ENCODE data around the gene RAB29. TPM values are rescaled to one million over a fixed set of nuclear protein-coding genes. Genes with fewer than 3 reads are reported as not detected.
"Not testable (repeated sequence)": the region's sequence is repeated elsewhere in the genome, so short reads cannot be mapped to it uniquely, and the experiment has no call there.

The RAB29 gene
- 10 to 100 TPM; 11.7 to 11.8 TPM for total RNA-seq
- polyA plus RNA-seq (2013, experiment 1 of 2), result 61.9 TPM
- 52.0 TPM for polyA plus RNA-seq (2013, experiment 2 of 2)
- total RNA-seq, result 30.9 to 153 (median 86.7) reads per million in 172 experiments

- POLR2A ChIA-PET, result interaction anchor here (0.6 to 7.4 kb wide), 21 partner anchors 7 to 202 kb away, joined by 3 to 140 read pairs (median 5); partner anchors contain the start of genes ELK4, NUCKS1, PM20D1 and SLC41A1
- peak within 1 kb of the TSS; percentile 78 for H3K4me3 ChIP-seq (ENCODE audit: low read length)
These were observed at the start of gene RAB29 for GRCh38 chr1:205775015-205775716. Gene RAB29, minus strand, starts transcription at chr1:205775482. Its CDS starts 526 bp downstream, at chr1:205774956.

GRCh38 chr1:205824180-205824579, 48.9 kb upstream of the RAB29 start:
- DNase-seq, result peak in 1 of 14 experiments; percentile 23
- Histone ChIP-seq H3K27ac (ENCODE audit: low read depth in 1 of 2, low read length in 2 of 2) (no peak overlapping the region), H3K27me3 (ENCODE audit: control insufficient read depth in 1 of 2, insufficient read depth in 2 of 2, low read length in 2 of 2) (no peaks in the 10 kb centered on the region), H3K36me3 (ENCODE audit: insufficient read depth, low read length) (no peaks in the 10 kb centered on the region), H3K4me3 (ENCODE audit: low read length) (no peak overlapping the region), H3K4me1 (ENCODE audit: insufficient read depth, low read length) (peaks cover 5% of the 10 kb centered on the region), H3K9me3 (ENCODE audit: control insufficient read depth in 1 of 2, insufficient read depth in 1 of 2, low read length in 2 of 2) (no peaks in the 10 kb centered on the region)
- ChIA-PET POLR2A (interaction anchor here (1.7 kb wide), 1 partner anchor 26 kb away, joined by 6 read pairs; the partner anchor contains the start of gene PM20D1), CTCF (interaction anchor here (1.0 kb wide), 1 partner anchor 153 kb away, joined by 3 read pairs; no protein-coding TSS in a partner anchor)
- no peak for TF ChIP-seq CTCF (IDR thresholded peaks at IDR 0.05)
- peaks cover 13% of the 10 kb centered on the region for H3K4me1 Mint-ChIP-seq (ENCODE audit: low read depth)
- H3K36me3 Mint-ChIP-seq (ENCODE audit: low read depth), result peaks cover 12% of the 10 kb centered on the region
- H3K27ac Mint-ChIP-seq, result no peak overlapping the region
- no peak for ATAC-seq (ENCODE audit: poor library complexity)
- no peaks in the 10 kb centered on the region for H3K27me3 Mint-ChIP-seq
- H3K9me3 Mint-ChIP-seq, result no peaks in the 10 kb centered on the region
- intact Hi-C loops (cut with DNase I, micrococcal nuclease), result no loop called here
- H3K4me3 Mint-ChIP-seq, result no peak overlapping the region

More at GRCh38 chr1:205775015-205775716, at the start of gene RAB29:
- DNase-seq, result peak; percentile 70 to 95 (median 80)
- Histone ChIP-seq H3K4me1 (ENCODE audit: insufficient read depth, low read length) (peaks cover 37% of the 10 kb centered on the region), H3K9me3 (ENCODE audit: control insufficient read depth in 1 of 2, insufficient read depth in 1 of 2, low read length in 2 of 2) (no peaks in the 10 kb centered on the region), H3K27ac (ENCODE audit: low read depth in 1 of 2, low read length in 2 of 2) (peak within 1 kb of the TSS; percentile 87 to 90), H3K36me3 (ENCODE audit: insufficient read depth, low read length) (peaks cover 11% of the 10 kb centered on the region), H3K27me3 (ENCODE audit: control insufficient read depth in 1 of 2, insufficient read depth in 2 of 2, low read length in 2 of 2) (no peaks in the 10 kb centered on the region)
- ATAC-seq (ENCODE audit: poor library complexity), result peak; percentile 89
- H3K4me1 Mint-ChIP-seq (ENCODE audit: low read depth), result peaks cover 61% of the 10 kb centered on the region
- CTCF ChIA-PET, result interaction anchor here (1.0 to 2.7 kb wide), 5 partner anchors 27 to 202 kb away, joined by 3 to 11 read pairs (median 8); no protein-coding TSS in a partner anchor
- intact Hi-C loops (cut with DNase I, micrococcal nuclease), result loop anchor here (1.0 to 10.0 kb wide), 5 partner anchors 25 to 650 kb away; partner anchors contain the start of genes NUCKS1 (in 2 of the 2), ELK4 (in 1 of the 2), RBBP5 (in 1 of the 2) and SLC41A1 (in 1 of the 2)
- no peaks in the 10 kb centered on the region for H3K27me3 Mint-ChIP-seq
- peak within 1 kb of the TSS; percentile 96 for H3K4me3 Mint-ChIP-seq
- H3K36me3 Mint-ChIP-seq (ENCODE audit: low read depth), result peaks cover 28% of the 10 kb centered on the region
- no peak for TF ChIP-seq CTCF (IDR thresholded peaks at IDR 0.05)
- no peaks in the 10 kb centered on the region for H3K9me3 Mint-ChIP-seq
- H3K27ac Mint-ChIP-seq, result peak within 1 kb of the TSS; percentile 97

- H3K27me3 ChIP-seq (ENCODE audit: control insufficient read depth in 1 of 2, insufficient read depth in 2 of 2, low read length in 2 of 2); CTCF ChIA-PET; H3K4me3 Mint-ChIP-seq; H3K4me3 ChIP-seq (ENCODE audit: low read length); H3K27ac Mint-ChIP-seq; H3K9me3 ChIP-seq (ENCODE audit: control insufficient read depth in 1 of 2, insufficient read depth in 1 of 2, low read length in 2 of 2); H3K36me3 ChIP-seq (ENCODE audit: insufficient read depth, low read length); H3K9me3 Mint-ChIP-seq; intact Hi-C loops (cut with DNase I, micrococcal nuclease); H3K27me3 Mint-ChIP-seq; H3K27ac ChIP-seq (ENCODE audit: low read depth in 1 of 2, low read length in 2 of 2); ATAC-seq (ENCODE audit: poor library complexity); H3K4me1 ChIP-seq (ENCODE audit: insufficient read depth, low read length): not testable (repeated sequence)
- peaks cover 12% of the 10 kb centered on the region for H3K36me3 Mint-ChIP-seq (ENCODE audit: low read depth)
- POLR2A ChIA-PET, result interaction anchor here (0.7 kb wide), 1 partner anchor 192 kb away, joined by 4 read pairs; no protein-coding TSS in a partner anchor
- DNase-seq, result peak in 1 of 14 experiments; percentile 20
- peaks cover 13% of the 10 kb centered on the region for H3K4me1 Mint-ChIP-seq (ENCODE audit: low read depth)
These were observed 48.0 kb upstream of the RAB29 start for GRCh38 chr1:205823260-205823659.

All from CD4-positive, alpha-beta T cell (primary cell).